Memory B cell (primary cell): Measurements from ENCODE around the gene SPDYE1.
"Not testable (repeated sequence)": the region's sequence is repeated elsewhere in the genome, so short reads cannot be mapped to it uniquely, and the experiment has no call there.

Experiments
- ATAC-seq: fragments of 150-1000 bp; cut with Tn5 transposase; 2 replicates; pipeline ENCODE4 v1.10.0; 2021; ENCODE audit warnings: low read depth, mild to moderate bottlenecking, moderate library complexity
- DNase-seq, 2 donors: peaks; one replicate each; pipeline ENCODE4 v3.0.0; 2022; ENCODE audit warnings: low spot score in 2 of 2
- H3K27ac Mint-ChIP-seq: one replicate; pipeline ENCODE4 v1.8.0; 2022; ENCODE audit warnings: mild to moderate bottlenecking, moderate library complexity, mixed read lengths
- H3K27me3 Mint-ChIP-seq: one replicate; pipeline ENCODE4 v1.8.0; 2022; ENCODE audit warnings: mixed read lengths
- H3K36me3 Mint-ChIP-seq: one replicate; pipeline ENCODE4 v1.8.0; 2022; ENCODE audit warnings: mild to moderate bottlenecking, mixed read lengths
- H3K4me1 Mint-ChIP-seq: one replicate; pipeline ENCODE4 v1.8.0; 2022; ENCODE audit warnings: mixed read lengths
- H3K4me3 Mint-ChIP-seq: one replicate; pipeline ENCODE4 v1.8.0; 2022; ENCODE audit warnings: mild to moderate bottlenecking, moderate library complexity, mixed read lengths
- H3K9me3 Mint-ChIP-seq: one replicate; pipeline ENCODE4 v1.8.0; 2022; ENCODE audit warnings: mixed read lengths

The SPDYE1 gene

DNA sequence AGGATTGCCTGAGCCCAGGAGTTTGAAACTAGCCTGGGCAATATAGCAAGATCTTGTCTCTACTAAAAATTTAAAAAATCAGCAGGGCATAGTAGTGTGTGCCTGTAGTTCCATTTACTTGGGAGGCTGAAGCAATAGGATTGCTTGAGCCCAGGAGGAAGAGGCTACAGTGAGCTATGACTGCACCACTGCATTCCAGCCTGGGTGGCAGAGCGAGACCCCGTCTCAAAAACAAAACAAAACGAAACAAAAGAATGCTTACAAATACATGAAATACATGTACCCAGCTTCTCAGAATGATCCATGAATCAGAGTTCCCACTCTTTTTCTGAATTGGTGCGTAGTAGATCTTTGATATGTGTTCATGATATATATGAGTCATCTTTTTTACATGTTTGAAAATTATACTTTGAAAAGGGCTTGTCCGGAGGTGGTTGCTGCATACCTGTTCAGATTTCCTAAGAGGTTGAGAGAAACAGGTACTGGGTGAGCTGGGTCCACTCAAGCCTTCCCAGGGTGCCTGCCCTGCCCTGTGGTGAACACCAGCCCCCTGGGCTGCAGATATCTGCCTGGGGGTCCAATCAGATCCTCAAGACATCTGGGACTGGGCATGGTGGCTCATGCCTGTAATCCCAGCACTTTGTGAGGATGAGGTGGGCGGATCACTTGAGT is 25.2 kb downstream of the SPDYE1 start:
- not testable (repeated sequence) for H3K4me3 Mint-ChIP-seq, ATAC-seq, H3K4me1 Mint-ChIP-seq, H3K9me3 Mint-ChIP-seq, H3K27ac Mint-ChIP-seq, DNase-seq, H3K27me3 Mint-ChIP-seq, H3K36me3 Mint-ChIP-seq

DNA sequence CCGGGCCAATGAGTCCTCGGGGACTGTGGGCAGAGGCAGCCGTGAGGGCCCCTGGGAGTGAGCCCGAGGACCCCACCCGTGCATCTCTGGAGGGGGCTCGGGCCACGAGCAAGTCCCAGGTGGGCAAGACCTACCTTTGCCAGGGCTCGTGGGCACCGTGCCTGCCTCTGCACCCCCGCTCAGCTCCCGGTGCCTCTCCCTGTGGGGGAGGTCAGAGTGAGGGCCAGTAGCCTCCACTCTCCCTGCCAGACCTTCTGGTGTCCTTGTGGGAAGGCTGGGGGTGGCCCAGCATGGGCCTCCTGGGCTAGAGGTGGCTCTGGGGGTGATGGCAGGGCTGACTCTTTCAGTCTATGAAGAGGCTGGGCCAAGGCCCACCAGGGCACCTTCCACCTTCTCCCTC is 31.7 kb downstream of the SPDYE1 start:
- DNase-seq, H3K36me3 Mint-ChIP-seq, H3K27ac Mint-ChIP-seq, H3K9me3 Mint-ChIP-seq, H3K27me3 Mint-ChIP-seq, H3K4me1 Mint-ChIP-seq, H3K4me3 Mint-ChIP-seq, ATAC-seq: not testable (repeated sequence)

DNA sequence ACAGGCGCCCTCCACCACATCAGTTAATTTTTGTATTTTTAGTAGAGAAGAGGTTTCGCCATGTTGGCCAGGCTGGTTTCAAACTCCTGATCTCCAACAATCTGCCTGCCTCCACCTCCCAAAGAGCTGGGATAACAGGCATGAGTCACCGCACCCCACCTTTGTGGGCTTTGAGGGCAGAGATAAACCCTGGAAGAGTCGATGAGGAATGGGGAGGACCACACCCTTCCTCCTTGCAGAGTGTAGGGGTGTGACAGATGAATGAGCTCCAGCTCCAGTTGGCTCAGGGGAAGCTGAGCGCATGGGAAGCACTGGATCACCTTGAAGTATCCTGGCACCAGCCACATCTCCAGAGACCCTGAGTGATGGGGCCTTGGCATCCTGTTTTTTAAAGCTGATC is 32.3 kb downstream of the SPDYE1 start:
- not testable (repeated sequence) for H3K27ac Mint-ChIP-seq, H3K27me3 Mint-ChIP-seq, H3K36me3 Mint-ChIP-seq, H3K4me1 Mint-ChIP-seq, H3K9me3 Mint-ChIP-seq, DNase-seq, H3K4me3 Mint-ChIP-seq, ATAC-seq

DNA sequence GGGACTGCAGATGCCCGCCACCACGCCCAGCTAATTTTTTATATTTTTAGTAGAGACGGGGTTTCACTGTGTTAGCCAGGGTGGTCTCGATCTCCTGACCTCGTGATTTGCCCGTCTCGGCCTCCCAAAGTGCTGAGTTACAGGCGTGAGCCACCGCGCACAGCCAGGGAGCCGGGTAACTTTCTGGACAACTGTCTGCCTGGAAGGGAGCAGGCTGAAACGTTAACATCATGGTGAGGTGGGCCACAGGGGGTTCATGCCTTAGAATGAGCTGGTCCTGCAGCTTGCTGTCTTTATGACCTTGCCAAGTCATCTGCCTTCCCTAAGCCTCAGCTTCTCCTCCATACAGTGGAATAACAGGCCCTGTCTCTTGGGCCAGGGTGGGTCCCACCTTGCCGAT is 33.6 kb downstream of the SPDYE1 start:
- DNase-seq, H3K9me3 Mint-ChIP-seq, ATAC-seq, H3K27me3 Mint-ChIP-seq, H3K4me3 Mint-ChIP-seq, H3K4me1 Mint-ChIP-seq, H3K27ac Mint-ChIP-seq, H3K36me3 Mint-ChIP-seq: not testable (repeated sequence)

GRCh38 chr7:44032031-44032430 is 34.3 kb downstream of the SPDYE1 start:
- H3K36me3 Mint-ChIP-seq, H3K27me3 Mint-ChIP-seq, H3K9me3 Mint-ChIP-seq, ATAC-seq, H3K4me1 Mint-ChIP-seq, H3K4me3 Mint-ChIP-seq, H3K27ac Mint-ChIP-seq, DNase-seq: not testable (repeated sequence)

- H3K36me3 Mint-ChIP-seq, H3K9me3 Mint-ChIP-seq, DNase-seq, H3K27me3 Mint-ChIP-seq, H3K4me3 Mint-ChIP-seq, ATAC-seq, H3K27ac Mint-ChIP-seq, H3K4me1 Mint-ChIP-seq: not testable (repeated sequence)
Measured at GRCh38 chr7:44033971-44034844, 36.5 kb downstream of the SPDYE1 start.

GRCh38 chr7:44036364-44036763 is 38.7 kb downstream of the SPDYE1 start:
- H3K27ac Mint-ChIP-seq, H3K36me3 Mint-ChIP-seq, H3K9me3 Mint-ChIP-seq, H3K27me3 Mint-ChIP-seq, H3K4me1 Mint-ChIP-seq, DNase-seq, H3K4me3 Mint-ChIP-seq: not testable (repeated sequence)
- peak; percentile 3 for ATAC-seq

GRCh38 chr7:44037951-44038350 is 40.3 kb downstream of the SPDYE1 start:
- not testable (repeated sequence) for DNase-seq, H3K27me3 Mint-ChIP-seq, H3K27ac Mint-ChIP-seq, H3K36me3 Mint-ChIP-seq, H3K9me3 Mint-ChIP-seq, H3K4me1 Mint-ChIP-seq, H3K4me3 Mint-ChIP-seq, ATAC-seq

DNA sequence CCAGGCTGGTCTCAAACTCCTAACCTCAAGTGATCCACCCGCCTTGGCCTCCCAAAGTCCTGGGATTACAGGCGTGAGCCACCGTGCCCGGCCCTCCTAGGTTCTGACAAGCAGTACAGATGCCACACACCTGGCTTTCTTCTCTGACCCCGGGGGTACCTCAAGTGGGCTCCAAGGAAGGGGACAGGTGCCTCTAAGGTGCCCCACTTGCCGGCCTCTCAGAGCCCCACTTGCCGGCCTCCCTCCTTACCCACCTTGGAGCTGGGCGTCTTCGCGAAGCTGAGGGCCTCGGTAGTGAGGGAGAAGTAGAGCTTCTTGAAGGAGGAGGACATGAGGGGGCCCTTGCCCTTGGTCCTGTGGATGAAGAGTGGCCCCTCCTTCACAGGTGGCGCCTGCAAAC is 40.9 kb downstream of the SPDYE1 start:
- not testable (repeated sequence) for H3K27ac Mint-ChIP-seq, H3K36me3 Mint-ChIP-seq, H3K9me3 Mint-ChIP-seq, H3K4me3 Mint-ChIP-seq, H3K27me3 Mint-ChIP-seq, ATAC-seq, DNase-seq, H3K4me1 Mint-ChIP-seq

DNA sequence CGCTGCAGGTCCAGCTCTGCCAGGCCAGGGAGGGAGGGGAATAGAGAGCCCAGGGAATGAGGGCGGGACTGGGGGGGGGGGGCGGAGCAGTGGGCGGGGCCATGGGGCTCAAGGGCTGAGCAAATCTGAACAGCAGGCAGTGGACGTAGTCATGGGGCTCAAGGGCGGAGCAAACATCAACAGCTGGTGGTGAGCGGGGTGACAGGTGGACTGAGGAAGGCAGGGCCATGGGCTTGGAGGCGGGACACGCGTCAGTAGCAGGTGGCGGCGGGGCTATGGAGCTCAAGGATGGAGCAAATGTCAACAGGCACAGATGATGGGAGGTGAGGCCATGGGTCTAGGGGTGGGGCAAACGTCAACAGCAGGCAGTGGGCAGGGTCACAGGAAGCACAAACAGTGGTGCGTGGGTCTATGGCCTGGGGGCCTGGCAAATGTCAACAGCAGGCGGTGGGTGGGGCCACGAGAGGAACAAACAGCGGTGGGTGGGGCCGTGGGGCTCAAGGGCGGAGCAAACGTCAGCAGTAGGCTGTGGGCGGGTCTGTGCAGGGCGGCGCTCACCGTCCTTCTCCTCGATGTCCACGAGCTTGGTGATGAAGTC is 41.4 kb downstream of the SPDYE1 start:
- DNase-seq (peak; percentile 82 to 85), ATAC-seq (peak; percentile 71)
- not testable (repeated sequence) for H3K27me3 Mint-ChIP-seq, H3K36me3 Mint-ChIP-seq, H3K9me3 Mint-ChIP-seq
- Mint-ChIP-seq H3K4me3 (peak overlapping the region; percentile 78), H3K4me1 (peaks cover 12% of the 10 kb centered on the region), H3K27ac (peak overlapping the region; percentile 84)

DNA sequence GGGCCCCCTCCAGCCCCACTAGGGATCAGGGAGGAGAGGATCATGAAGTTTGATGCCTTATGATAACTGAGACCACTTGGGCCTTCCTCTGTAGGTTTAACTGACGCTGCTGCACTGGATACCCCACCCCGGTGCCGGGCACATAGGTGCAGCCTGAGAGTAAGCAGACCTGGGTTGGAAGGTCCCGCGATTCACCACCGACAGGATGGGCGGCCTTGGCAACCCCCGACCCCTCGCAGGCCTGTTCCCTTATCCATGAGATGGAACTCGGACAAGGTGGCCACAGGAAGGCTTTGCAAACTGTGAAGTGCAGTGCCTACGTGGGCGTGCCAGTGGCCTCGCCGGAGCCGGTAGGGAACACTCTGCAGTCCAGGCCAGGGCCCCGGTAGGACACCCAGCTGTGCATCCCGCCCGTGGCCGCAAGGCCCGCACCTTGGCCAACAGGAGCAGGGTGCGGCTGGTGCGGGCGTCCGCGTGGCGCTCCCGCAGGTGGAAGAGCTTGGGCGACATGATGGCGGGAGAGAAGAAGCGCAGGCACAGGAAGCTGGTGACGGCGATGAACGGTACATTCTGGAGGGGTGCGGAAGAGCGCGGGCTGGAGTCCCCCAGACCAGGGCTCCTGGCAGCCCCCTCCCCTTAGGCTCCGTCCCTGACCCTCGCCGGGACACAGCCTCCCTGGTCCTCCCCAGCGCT is 42.2 kb downstream of the SPDYE1 start:
- not testable (repeated sequence) for DNase-seq
- peak overlapping the region; percentile 82 for H3K27ac Mint-ChIP-seq
- ATAC-seq = peak; percentile 18

GRCh38 chr7:44040493-44040891 is 42.8 kb downstream of the SPDYE1 start:
- Mint-ChIP-seq H3K27ac (peak overlapping the region; percentile 82), H3K4me1 (peaks cover 14% of the 10 kb centered on the region), H3K4me3 (peak overlapping the region; percentile 79)
- not testable (repeated sequence) for H3K9me3 Mint-ChIP-seq, H3K27me3 Mint-ChIP-seq, H3K36me3 Mint-ChIP-seq
- ATAC-seq (peak; percentile 64), DNase-seq (peak; percentile 54 to 60)

More for the DNA sequence above, 42.2 kb downstream of the SPDYE1 start:
- H3K36me3 Mint-ChIP-seq, H3K27me3 Mint-ChIP-seq, H3K9me3 Mint-ChIP-seq: not testable (repeated sequence)
- Mint-ChIP-seq H3K4me1 (peaks cover 13% of the 10 kb centered on the region), H3K4me3 (peak overlapping the region; percentile 79)

- Mint-ChIP-seq H3K9me3 (no peaks in the 10 kb centered on the region), H3K4me3 (no peak overlapping the region), H3K36me3 (peaks cover 8% of the 10 kb centered on the region), H3K27me3 (no peaks in the 10 kb centered on the region), H3K4me1 (peaks cover 31% of the 10 kb centered on the region), H3K27ac (no peak overlapping the region)
- DNase-seq (no peak), ATAC-seq (no peak)
Measured at GRCh38 chr7:44042221-44042620, 44.5 kb downstream of the SPDYE1 start.

- Mint-ChIP-seq H3K36me3 (peaks cover 12% of the 10 kb centered on the region), H3K4me1 (peaks cover 41% of the 10 kb centered on the region), H3K4me3 (peak overlapping the region; percentile 92), H3K9me3 (no peaks in the 10 kb centered on the region), H3K27me3 (no peaks in the 10 kb centered on the region), H3K27ac (peak overlapping the region; percentile 95)
- DNase-seq = no peak
- no peak for ATAC-seq
Measured at GRCh38 chr7:44043902-44044301, 46.2 kb downstream of the SPDYE1 start.
